BE2C (cell line): Measurements from ENCODE around the gene KRTAP19-6.

Experiments
- DNase-seq: peaks from one replicate; pipeline ENCODE4 v3.0.0-alpha.2; 2020
- H3K27me3 ChIP-seq: fragments of 250-450 bp; sonication (Bioruptor Pico); 2 replicates; pipeline ENCODE4 v1.5.1; 2020; ENCODE audit warnings: mild to moderate bottlenecking
- H3K36me3 ChIP-seq: fragments of 250-450 bp; sonication (Bioruptor Pico); 2 replicates; pipeline ENCODE4 v1.5.1; 2020; ENCODE audit warnings: mild to moderate bottlenecking
- H3K4me1 ChIP-seq: fragments of 250-450 bp; sonication (Bioruptor Pico); 2 replicates; pipeline ENCODE4 v1.5.1; 2020
- H3K4me3 ChIP-seq: 2 replicates; pipeline ENCODE4 v1.5.1; 2011; ENCODE audit warnings: low read depth, low read length
- H3K9me3 ChIP-seq: fragments of 250-450 bp; sonication (Bioruptor Pico); 2 replicates; pipeline ENCODE4 v1.5.1; 2020
- TF ChIP-seq, protein P1 (sequence below): IDR thresholded peaks from 2 replicates; pipeline ENCODE4 v1.5.1; 2012; ENCODE audit warnings: mild to moderate bottlenecking, low read depth, low read length

The KRTAP19-6 gene

DNA sequence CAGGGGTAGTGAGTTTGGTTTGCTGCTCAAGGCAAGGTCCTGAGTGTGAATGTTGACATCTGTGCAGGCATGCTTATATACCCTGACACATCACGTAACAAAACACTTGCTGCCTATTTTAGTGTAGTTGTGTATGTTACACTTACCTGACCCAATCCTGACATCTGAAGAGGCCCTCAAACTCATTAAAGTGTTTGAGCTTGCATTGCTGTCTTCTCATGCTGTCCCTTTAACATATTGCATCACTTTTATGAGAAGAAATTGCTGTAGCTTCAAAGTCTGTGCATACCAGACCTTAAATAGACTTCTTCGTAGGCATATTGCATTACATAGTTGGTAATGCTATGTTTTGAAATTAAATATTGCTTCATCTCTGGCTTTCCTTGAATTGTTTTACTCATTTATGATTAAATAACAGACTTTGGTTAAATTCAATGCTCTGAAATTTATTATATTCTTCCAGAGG is 49.7 kb downstream of the KRTAP19-6 start, which contains the start of gene KRTAP19-3:
Gene KRTAP19-3 (minus strand): TSS at position 51 of the 466 bp plus-strand sequence. CDS start 56 bp downstream, outside the sequence.
- no peak within 1 kb of the TSS for H3K4me3 ChIP-seq
- TF ChIP-seq, protein P1, sequence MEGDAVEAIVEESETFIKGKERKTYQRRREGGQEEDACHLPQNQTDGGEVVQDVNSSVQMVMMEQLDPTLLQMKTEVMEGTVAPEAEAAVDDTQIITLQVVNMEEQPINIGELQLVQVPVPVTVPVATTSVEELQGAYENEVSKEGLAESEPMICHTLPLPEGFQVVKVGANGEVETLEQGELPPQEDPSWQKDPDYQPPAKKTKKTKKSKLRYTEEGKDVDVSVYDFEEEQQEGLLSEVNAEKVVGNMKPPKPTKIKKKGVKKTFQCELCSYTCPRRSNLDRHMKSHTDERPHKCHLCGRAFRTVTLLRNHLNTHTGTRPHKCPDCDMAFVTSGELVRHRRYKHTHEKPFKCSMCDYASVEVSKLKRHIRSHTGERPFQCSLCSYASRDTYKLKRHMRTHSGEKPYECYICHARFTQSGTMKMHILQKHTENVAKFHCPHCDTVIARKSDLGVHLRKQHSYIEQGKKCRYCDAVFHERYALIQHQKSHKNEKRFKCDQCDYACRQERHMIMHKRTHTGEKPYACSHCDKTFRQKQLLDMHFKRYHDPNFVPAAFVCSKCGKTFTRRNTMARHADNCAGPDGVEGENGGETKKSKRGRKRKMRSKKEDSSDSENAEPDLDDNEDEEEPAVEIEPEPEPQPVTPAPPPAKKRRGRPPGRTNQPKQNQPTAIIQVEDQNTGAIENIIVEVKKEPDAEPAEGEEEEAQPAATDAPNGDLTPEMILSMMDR, result no peak
- no peaks in the 10 kb centered on the region for H3K36me3 ChIP-seq
- H3K9me3 ChIP-seq, result no peaks in the 10 kb centered on the region
- H3K27me3 ChIP-seq, result no peaks in the 10 kb centered on the region
- no peak for DNase-seq
- H3K4me1 ChIP-seq, result no peaks in the 10 kb centered on the region
